Measurements from ENCODE around the gene EFCAB9. TPM values are rescaled to one million over a fixed set of nuclear protein-coding genes. Genes with fewer than 3 reads are reported as not detected.
A peak's percentile ranks its signal among the peaks of the same experiment; 100 is the strongest.

EFCAB9 gene
- total RNA-seq, 1 donor from 2014 or later = not detected

DNA sequence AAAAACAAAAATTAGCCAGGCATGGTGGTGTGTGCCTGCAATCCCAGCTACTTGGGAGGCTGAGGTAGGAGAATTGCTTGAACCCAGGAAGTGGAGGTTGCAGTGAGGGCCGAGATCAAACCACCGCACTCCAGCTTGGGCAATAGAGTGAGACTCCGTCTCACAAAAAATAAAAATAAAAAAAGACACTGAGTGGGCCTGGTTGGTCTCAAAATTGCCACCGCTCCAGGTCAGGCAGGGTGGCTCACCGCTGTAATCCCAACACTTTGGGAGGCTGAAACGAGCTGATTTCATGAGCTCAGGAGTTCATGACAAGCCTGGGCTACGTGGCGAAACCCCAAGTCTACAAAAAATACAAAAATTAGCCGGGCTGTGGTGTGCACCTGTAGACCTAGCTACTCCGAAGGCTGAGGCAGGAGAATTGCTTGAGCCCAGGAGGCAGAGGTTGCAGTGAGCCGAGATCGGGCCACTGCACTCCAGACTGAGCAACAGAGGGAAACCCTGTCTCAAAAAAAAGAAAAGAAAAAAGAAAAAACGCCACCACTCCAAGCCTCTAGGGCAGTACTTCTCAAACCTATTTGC is 7.8 kb upstream of the EFCAB9 start:
- intact Hi-C loops (cut with DNase I) = no loop called here
- Histone ChIP-seq H3K9me3 (no peaks in the 10 kb centered on the region), H3K4me1 (peaks cover 46% of the 10 kb centered on the region), H3K27ac (peak overlapping the region; percentile 94), H3K36me3 (peaks cover 5% of the 10 kb centered on the region), H3K4me3 (peak overlapping the region; percentile 99), H3K27me3 (ENCODE audit: low read depth) (no peaks in the 10 kb centered on the region)
- TF ChIP-seq, protein P1, sequence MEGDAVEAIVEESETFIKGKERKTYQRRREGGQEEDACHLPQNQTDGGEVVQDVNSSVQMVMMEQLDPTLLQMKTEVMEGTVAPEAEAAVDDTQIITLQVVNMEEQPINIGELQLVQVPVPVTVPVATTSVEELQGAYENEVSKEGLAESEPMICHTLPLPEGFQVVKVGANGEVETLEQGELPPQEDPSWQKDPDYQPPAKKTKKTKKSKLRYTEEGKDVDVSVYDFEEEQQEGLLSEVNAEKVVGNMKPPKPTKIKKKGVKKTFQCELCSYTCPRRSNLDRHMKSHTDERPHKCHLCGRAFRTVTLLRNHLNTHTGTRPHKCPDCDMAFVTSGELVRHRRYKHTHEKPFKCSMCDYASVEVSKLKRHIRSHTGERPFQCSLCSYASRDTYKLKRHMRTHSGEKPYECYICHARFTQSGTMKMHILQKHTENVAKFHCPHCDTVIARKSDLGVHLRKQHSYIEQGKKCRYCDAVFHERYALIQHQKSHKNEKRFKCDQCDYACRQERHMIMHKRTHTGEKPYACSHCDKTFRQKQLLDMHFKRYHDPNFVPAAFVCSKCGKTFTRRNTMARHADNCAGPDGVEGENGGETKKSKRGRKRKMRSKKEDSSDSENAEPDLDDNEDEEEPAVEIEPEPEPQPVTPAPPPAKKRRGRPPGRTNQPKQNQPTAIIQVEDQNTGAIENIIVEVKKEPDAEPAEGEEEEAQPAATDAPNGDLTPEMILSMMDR (IDR thresholded peaks at IDR 0.05) = no peak
- DNase-seq (no peak), ATAC-seq (no peak)

- peak; percentile 52 to 61 for ATAC-seq
- TF ChIP-seq, protein P1 (IDR thresholded peaks at IDR 0.05) = no peak
- H3K4me1 ChIP-seq = peaks cover 45% of the 10 kb centered on the region
Measured at GRCh38 chr5:172187118-172188032, 6.6 kb upstream of the EFCAB9 start.

DNA sequence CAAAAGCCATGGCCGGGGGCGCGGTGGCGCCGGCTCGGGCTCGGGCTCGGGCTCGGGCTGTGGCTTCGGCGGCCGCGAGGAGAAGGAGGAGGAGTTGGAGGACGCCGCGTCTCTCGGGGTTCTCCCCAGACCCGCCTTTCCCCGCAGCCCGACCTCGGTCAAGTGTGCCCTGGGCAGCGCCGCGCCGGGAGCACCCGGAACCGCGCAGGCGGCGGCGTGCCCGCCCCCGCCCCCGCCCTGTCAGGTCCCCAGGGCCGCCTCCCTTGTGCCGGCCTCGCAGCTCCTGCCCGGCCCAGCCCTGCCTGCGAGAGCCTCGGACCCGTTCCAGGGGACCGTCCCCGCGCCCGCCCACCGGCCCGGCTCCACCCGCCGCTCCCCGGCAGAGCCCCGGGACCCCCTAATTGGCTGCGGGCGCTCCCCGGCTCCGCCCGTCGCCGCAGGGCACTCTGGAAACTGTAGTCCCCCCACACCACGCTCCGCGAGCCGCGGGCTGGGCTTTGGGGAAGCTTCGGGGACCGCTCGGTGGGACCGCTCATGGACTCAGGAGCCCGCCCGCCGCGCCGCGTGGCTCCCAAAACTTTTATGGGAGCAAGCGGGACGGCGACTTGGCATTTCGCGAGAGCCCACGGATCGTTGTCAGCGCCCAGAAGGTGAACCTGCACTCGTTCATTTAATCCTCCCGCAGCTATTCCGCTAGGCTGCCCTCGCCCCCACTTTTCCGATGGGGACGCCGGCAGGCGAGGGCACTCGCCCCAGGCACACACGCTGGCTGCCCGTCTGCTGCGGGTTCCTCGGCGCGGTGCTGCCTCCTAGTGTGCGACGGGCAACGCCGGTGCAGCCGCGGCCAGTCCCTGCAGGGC is 5.7 kb upstream of the EFCAB9 start, which contains the start of gene STK10:
Gene STK10, minus strand, starts transcription at position 192 of the 860 bp plus-strand sequence. Its CDS starts 182 bp downstream, at position 10.
- peak; percentile 95 to 96 for ATAC-seq
- Histone ChIP-seq H3K4me1 (peaks cover 38% of the 10 kb centered on the region), H3K9me3 (no peaks in the 10 kb centered on the region), H3K36me3 (peaks cover 5% of the 10 kb centered on the region), H3K27me3 (ENCODE audit: low read depth) (no peaks in the 10 kb centered on the region), H3K27ac (peak within 1 kb of the TSS; percentile 94), H3K4me3 (peak within 1 kb of the TSS; percentile 99)
- TF ChIP-seq, protein P1 (IDR thresholded peaks at IDR 0.05) = peak; percentile 97
- intact Hi-C loops (cut with DNase I) = no loop called here
- DNase-seq = peak; percentile 95

More at GRCh38 chr5:172187118-172188032, 6.6 kb upstream of the EFCAB9 start:
- intact Hi-C loops (cut with DNase I) = no loop called here
- H3K4me3 ChIP-seq = peak overlapping the region; percentile 99
- H3K36me3 ChIP-seq = peaks cover 5% of the 10 kb centered on the region
- H3K9me3 ChIP-seq = no peaks in the 10 kb centered on the region
- DNase-seq = peak; percentile 79
- no peaks in the 10 kb centered on the region for H3K27me3 ChIP-seq (ENCODE audit: low read depth)
- H3K27ac ChIP-seq = peak overlapping the region; percentile 94

DNA sequence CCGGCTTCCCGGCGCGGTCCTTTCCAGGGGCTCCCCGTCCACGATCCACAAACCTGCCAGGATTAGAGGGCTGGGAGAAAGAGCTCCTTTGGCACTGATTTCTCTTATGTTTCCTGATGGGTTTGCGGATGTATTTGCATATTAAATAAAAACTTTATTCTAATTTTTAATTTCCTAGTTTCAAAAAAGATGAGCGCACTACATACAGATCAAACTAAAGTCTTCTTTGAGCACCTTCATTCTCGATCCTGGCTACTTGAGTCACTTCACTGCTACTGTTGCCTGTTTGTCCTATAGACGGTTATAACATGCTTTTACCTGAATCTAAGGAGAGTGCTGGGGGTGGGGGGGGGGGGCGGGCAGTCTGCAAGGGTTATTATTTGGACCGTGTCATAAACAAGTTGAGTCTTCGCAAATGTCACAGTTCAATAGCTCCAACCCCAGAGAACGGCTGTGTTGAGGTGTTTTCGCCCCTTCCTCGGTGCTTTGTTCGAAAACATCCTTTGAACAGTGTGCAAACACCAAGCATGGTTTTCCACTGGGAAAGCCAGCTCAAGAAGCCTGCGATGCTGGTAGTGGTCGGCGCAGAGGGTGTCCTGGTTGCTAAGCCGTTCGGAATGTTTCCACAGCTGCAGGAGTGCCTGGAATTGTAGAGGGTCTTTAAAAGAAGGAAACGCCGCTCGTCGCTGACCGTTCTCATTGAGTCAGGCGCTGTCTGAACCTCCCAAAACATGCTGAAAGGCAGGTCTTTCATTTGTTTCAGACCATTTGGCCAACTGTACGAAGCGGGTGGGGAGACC is 4.9 kb upstream of the EFCAB9 start:
- Histone ChIP-seq H3K36me3 (no peaks in the 10 kb centered on the region), H3K4me1 (peaks cover 30% of the 10 kb centered on the region), H3K27ac (peak overlapping the region; percentile 94), H3K27me3 (ENCODE audit: low read depth) (no peaks in the 10 kb centered on the region), H3K9me3 (no peaks in the 10 kb centered on the region), H3K4me3 (peak overlapping the region; percentile 99)
- DNase-seq = no peak
- TF ChIP-seq, protein P1 (IDR thresholded peaks at IDR 0.05) = peak; percentile 12
- intact Hi-C loops (cut with DNase I) = no loop called here
- ATAC-seq = no peak
